IMR-90 (cell line): ENCODE data around the gene SMAD4. TPM values are rescaled to one million over a fixed set of nuclear protein-coding genes. Genes with fewer than 3 reads are reported as not detected.

Source experiments
- ATAC-seq: fragments of 200-7000 bp; cut with Tn5 transposase; 2 replicates; pipeline ENCODE4 v1.9.1; 2020; ENCODE audit warnings: low read depth, mild to moderate bottlenecking, moderate library complexity
- BruUV-seq: library from RNA; stranded (reverse); fragments of 400-500 nt; replicated peaks from 2 replicates; lab custom pipeline; 2021; lab: Mats Ljungman, UMichigan
- CTCF ChIA-PET: fragments of 300-600 bp; formaldehyde crosslinking; extraction: SDS; loops from one replicate; lab custom pipeline; 2021; ENCODE audit warnings: antibody characterized with exemption; lab: Yijun Ruan, JAX
- POLR2A ChIA-PET: fragments of 300-600 bp; sonication (Branson Sonifier 250); formaldehyde crosslinking; loops from one replicate; lab custom pipeline; 2022; ENCODE audit warnings: antibody characterized with exemption; ENCODE audit not compliant: unreplicated experiment; lab: Charles Lee
- DNase-seq: peaks from one replicate; pipeline ENCODE4 v3.0.0; 2013
- H2AFZ ChIP-seq: replicated peaks from 2 replicates; pipeline ENCODE3; 2013; ENCODE audit warnings: low read length, mild to moderate bottlenecking; ENCODE audit not compliant: poor library complexity
- H2AK5ac ChIP-seq: 2 replicates; pipeline ENCODE4 v1.6.1; 2013; ENCODE audit warnings: low read depth, low read length, inconsistent platforms
- H2AK9ac ChIP-seq: replicated peaks from 2 replicates; pipeline ENCODE3; 2013; ENCODE audit warnings: mild to moderate bottlenecking, low read depth, low read length, moderate library complexity; ENCODE audit not compliant: poor library complexity
- H2BK120ac ChIP-seq: 2 replicates; pipeline ENCODE4 v1.6.1; 2013; ENCODE audit warnings: low read depth, low read length, inconsistent platforms
- H2BK15ac ChIP-seq: 3 replicates; pipeline ENCODE4 v1.6.1; 2013; ENCODE audit warnings: low read depth, low read length, inconsistent platforms
- H2BK20ac ChIP-seq: 2 replicates; pipeline ENCODE4 v1.6.1; 2013; ENCODE audit warnings: low read depth, mild to moderate bottlenecking, inconsistent platforms, low read length, moderate library complexity
- H2BK5ac ChIP-seq: 2 replicates; pipeline ENCODE4 v1.6.1; 2013; ENCODE audit warnings: mild to moderate bottlenecking, low read depth, low read length, inconsistent platforms; ENCODE audit not compliant: poor library complexity, severe bottlenecking
- H3K14ac ChIP-seq: replicated peaks from 2 replicates; pipeline ENCODE4 v1.6.1; 2013; ENCODE audit warnings: low read depth, low read length, inconsistent platforms
- H3K18ac ChIP-seq: 2 replicates; pipeline ENCODE4 v1.6.1; 2013; ENCODE audit warnings: low read depth, low read length, control low read depth
- H3K23ac ChIP-seq: 2 replicates; pipeline ENCODE4 v1.6.1; 2013; ENCODE audit warnings: low read depth, low read length, inconsistent platforms
- H3K27ac ChIP-seq: 2 replicates; pipeline ENCODE4 v1.5.1; 2013; ENCODE audit warnings: mild to moderate bottlenecking, control low read depth, low read length; ENCODE audit not compliant: insufficient read depth
- H3K27me3 ChIP-seq: 2 replicates; pipeline ENCODE4 v1.6.1; 2013; ENCODE audit warnings: low read length; ENCODE audit not compliant: control insufficient read depth, insufficient read depth
- H3K36me3 ChIP-seq: 2 replicates; pipeline ENCODE4 v1.6.1; 2013; ENCODE audit warnings: low read length, mixed read lengths; ENCODE audit not compliant: control insufficient read depth, insufficient read depth
- H3K4ac ChIP-seq: 2 replicates; pipeline ENCODE4 v1.6.1; 2013; ENCODE audit warnings: low read depth, low read length, inconsistent platforms
- H3K4me1 ChIP-seq: 2 replicates; pipeline ENCODE4 v1.6.1; 2013; ENCODE audit warnings: low read length, mixed read lengths; ENCODE audit not compliant: control insufficient read depth, insufficient read depth
- H3K4me2 ChIP-seq: 2 replicates; pipeline ENCODE4 v1.6.1; 2013; ENCODE audit warnings: low read depth, mild to moderate bottlenecking, control low read depth, low read length, moderate library complexity
- H3K4me3 ChIP-seq: 2 replicates; pipeline ENCODE4 v1.5.1; 2013; ENCODE audit warnings: low read depth, mild to moderate bottlenecking, control low read depth, low read length, moderate library complexity; ENCODE audit not compliant: insufficient read depth
- H3K56ac ChIP-seq: 2 replicates; pipeline ENCODE4 v1.6.1; 2013; ENCODE audit warnings: low read length, inconsistent platforms; ENCODE audit not compliant: insufficient read depth; ENCODE audit errors: extremely low read depth
- H3K79me1 ChIP-seq, 2 experiments: 2 replicates each; pipeline ENCODE4 v1.6.1; 2013; ENCODE audit warnings: low read length in 2 of 2, inconsistent platforms in 1 of 2, low read depth in 1 of 2
- H3K9ac ChIP-seq: 2 replicates; pipeline ENCODE4 v1.6.1; 2013; ENCODE audit warnings: low read depth, low read length, control low read depth
- H3K9me1 ChIP-seq: 2 replicates; pipeline ENCODE4 v1.6.1; 2013; ENCODE audit warnings: low read length, inconsistent platforms; ENCODE audit not compliant: insufficient read depth
- H3K9me3 ChIP-seq: 2 replicates; pipeline ENCODE4 v1.6.1; 2013; ENCODE audit warnings: low read length; ENCODE audit not compliant: control insufficient read depth, insufficient read depth
- H4K20me1 ChIP-seq: 2 replicates; pipeline ENCODE4 v1.6.1; 2013; ENCODE audit warnings: low read length, inconsistent platforms; ENCODE audit not compliant: insufficient read depth
- H4K5ac ChIP-seq: 2 replicates; pipeline ENCODE4 v1.6.1; 2013; ENCODE audit warnings: mild to moderate bottlenecking, low read depth, low read length, control low read depth
- H4K8ac ChIP-seq, 2 experiments: 2 replicates each; pipeline ENCODE4 v1.6.1; 2013; ENCODE audit warnings: low read depth in 2 of 2, low read length in 2 of 2, control low read depth in 1 of 2, inconsistent platforms in 1 of 2
- H4K91ac ChIP-seq: 2 replicates; pipeline ENCODE4 v1.6.1; 2013; ENCODE audit warnings: low read depth, low read length, inconsistent platforms; ENCODE audit not compliant: insufficient read depth
- ELK1 ChIP-seq: fragments of 150-350 bp; IDR thresholded peaks from 2 replicates; pipeline ENCODE4 v1.6.1; 2016; ENCODE audit warnings: low read depth, mild to moderate bottlenecking, low read length, moderate library complexity, borderline replicate concordance
- FOS ChIP-seq: fragments of 150-350 bp; IDR thresholded peaks from 2 replicates; pipeline ENCODE4 v1.6.1; 2016; ENCODE audit warnings: low read depth, low read length
- MXI1 ChIP-seq: IDR thresholded peaks from 2 replicates; pipeline ENCODE4 v1.6.1; 2012; ENCODE audit warnings: low read depth, mild to moderate bottlenecking, low read length, moderate library complexity, borderline replicate concordance
- RAD21 ChIP-seq: IDR thresholded peaks from 2 replicates; pipeline ENCODE4 v1.6.1; 2012; ENCODE audit warnings: low read length, improper control_type of control experiment
- WGBS, 2 experiments: methylation state at CpG; one replicate each; pipeline versions ENCODE4 v1.1.5 to v1.1.7; 2013; ENCODE audit warnings: missing lambda C conversion rate in 2 of 2; ENCODE audit not compliant: insufficient read length in 1 of 2; ENCODE audit errors: extremely low coverage in 2 of 2; 5-methylcytosine and 5-hydroxymethylcytosine counted together
- dilution Hi-C: fragments of 300-500 bp; cut with HindIII; formaldehyde crosslinking; loops from one replicate; pipeline ENCODE4 v1.14.3; 2018; ENCODE audit warnings: low sequenced_read_pairs; ENCODE audit not compliant: unreplicated experiment
- in situ Hi-C: fragments of 300-500 bp; cut with MboI; formaldehyde crosslinking; loops from 3 replicates; pipeline ENCODE4 v1.14.3; 2019; ENCODE audit warnings: low sequenced_read_pairs, inconsistent platforms, mixed read lengths
- intact Hi-C: fragments of 100-400 bp; cut with micrococcal nuclease; formaldehyde crosslinking; loops from 2 replicates; pipeline ENCODE4 v1.10.0; 2022
- polyA plus RNA-seq, 3 experiments: library from polyadenylated mRNA; depleted of rRNA; stranded (reverse); fragments of >200 nt; gene quantifications; 2 replicates each; pipeline ENCODE4 v1.2.3, GENCODE V29; 2012; ENCODE audit warnings: low replicate concordance in 1 of 3
- total RNA-seq: library from RNA; depleted of rRNA; stranded (reverse); fragments of >200 nt; gene quantifications from 2 replicates; pipeline ENCODE4 v1.2.3, GENCODE V29; 2012

Gene SMAD4
- total and polyA plus RNA-seq, 2 of the 4 experiments (the other 2 are of a cell fraction): 57.6 to 145 TPM

GRCh38 chr18:51122266-51123045 lies 92.4 kb downstream of the SMAD4 start:
- Histone ChIP-seq H3K9me3 (no peaks in the 10 kb centered on the region; the same call in 1 of the 2 replicates), H2BK120ac (no peak overlapping the region), H4K5ac (no peak overlapping the region), H2BK15ac (no peak overlapping the region), H4K8ac (no peak overlapping the region), H3K79me1 (no peaks in the 10 kb centered on the region), H3K4me2 (no peak overlapping the region), H3K23ac (no peak overlapping the region), H4K91ac (no peak overlapping the region), H3K9me1 (no peaks in the 10 kb centered on the region), H3K18ac (no peak overlapping the region), H3K4ac (no peak overlapping the region), H3K27ac (no peak overlapping the region), H3K36me3 (no peaks in the 10 kb centered on the region), H2BK20ac (no peak overlapping the region), H3K4me3 (no peak overlapping the region), H3K4me1 (no peaks in the 10 kb centered on the region), H2AFZ (no peak overlapping the region), H3K56ac (no peak overlapping the region), H4K20me1 (no peaks in the 10 kb centered on the region), H2BK5ac (no peak overlapping the region), H2AK5ac (no peak overlapping the region), H3K27me3 (no peaks in the 10 kb centered on the region), H3K9ac (no peak overlapping the region), H3K14ac (no peak overlapping the region), H2AK9ac (no peak overlapping the region)
- dilution Hi-C loops (no loop called here), in situ Hi-C loops (loop anchor here (25.0 kb wide), 1 partner anchor 1565 kb away; no protein-coding TSS in a partner anchor), intact Hi-C loops (no loop called here)
- DNase-seq (no peak), ATAC-seq (no peak)
- TF ChIP-seq FOS (no peak), ELK1 (no peak), MXI1 (no peak), RAD21 (no peak)
- CTCF ChIA-PET: no interaction called here
- POLR2A ChIA-PET: no interaction called here
- 86% methylated on average over 5 of the region's 19 CpGs; no CpG with 5 or more reads in 1 of the 2 experiments for WGBS, 2 experiments
- BruUV-seq: no TSS peak
